MCF 10A (cell line): ENCODE measurements around the gene POLN. TPM values are rescaled to one million over a fixed set of nuclear protein-coding genes. Genes with fewer than 3 reads are reported as not detected.

Source experiments
- Bru-seq: library from RNA; stranded (reverse); fragments of 400-500 nt; gene quantifications from one replicate; lab custom pipeline; 2021; lab: Mats Ljungman, UMichigan
- BruChase-seq, 2 experiments: library from RNA; stranded (reverse); fragments of 400-500 nt; gene quantifications; one replicate each; lab custom pipeline; 2021; lab: Mats Ljungman, UMichigan
- BruUV-seq: library from RNA; stranded (reverse); fragments of 400-500 nt; replicated peaks from 2 replicates; lab custom pipeline; 2021; lab: Mats Ljungman, UMichigan
- CTCF ChIA-PET: fragments of 300-600 bp; sonication (Branson Sonifier 250); formaldehyde crosslinking; extraction: SDS; loops from one replicate; lab custom pipeline; 2021; ENCODE audit warnings: antibody characterized with exemption, inconsistent platforms; lab: Yijun Ruan, JAX
- POLR2A ChIA-PET: fragments of 300-600, 350-650 bp; sonication (Branson Sonifier 250); formaldehyde crosslinking; extraction: SDS; loops from one replicate; lab custom pipeline; 2020; ENCODE audit warnings: antibody characterized with exemption, inconsistent platforms; lab: Yijun Ruan, JAX
- DNase-seq: peaks from one replicate; pipeline ENCODE4 v3.0.0-alpha.2; 2018; ENCODE audit not compliant: unreplicated experiment
- H3K27ac Mint-ChIP-seq: one replicate; pipeline ENCODE4 v1.8.0; 2022; ENCODE audit warnings: mild to moderate bottlenecking, low read depth, mixed read lengths; ENCODE audit not compliant: unreplicated experiment
- H3K27me3 Mint-ChIP-seq: one replicate; pipeline ENCODE4 v1.8.0; 2022; ENCODE audit warnings: mixed read lengths; ENCODE audit not compliant: insufficient read depth, unreplicated experiment
- H3K36me3 Mint-ChIP-seq: one replicate; pipeline ENCODE4 v1.8.0; 2022; ENCODE audit warnings: mild to moderate bottlenecking, moderate library complexity, mixed read lengths; ENCODE audit not compliant: insufficient read depth, unreplicated experiment
- H3K4me1 Mint-ChIP-seq: one replicate; pipeline ENCODE4 v1.8.0; 2022; ENCODE audit warnings: mixed read lengths; ENCODE audit not compliant: insufficient read depth, unreplicated experiment
- H3K4me3 Mint-ChIP-seq: one replicate; pipeline ENCODE4 v1.8.0; 2022; ENCODE audit warnings: mild to moderate bottlenecking, moderate library complexity, mixed read lengths; ENCODE audit not compliant: unreplicated experiment
- H3K9me3 Mint-ChIP-seq: one replicate; pipeline ENCODE4 v1.8.0; 2022; ENCODE audit warnings: mixed read lengths; ENCODE audit not compliant: unreplicated experiment
- intact Hi-C: fragments of 100-400 bp; cut with micrococcal nuclease; formaldehyde crosslinking; loops from 2 replicates; pipeline ENCODE4 v1.14.1; 2022
- long read RNA-seq: library from polyadenylated mRNA; stranded (forward); transcript quantifications from one replicate; pipeline ENCODE4 v2.0.0, GENCODE V29; 2022
- total RNA-seq: library from RNA; stranded (reverse); gene quantifications from 2 replicates; pipeline ENCODE4 v1.2.3, GENCODE V29; 2022
- TF ChIP-seq, protein P1 (sequence below): fragments of 200-600 bp; IDR thresholded peaks from one replicate; pipeline ENCODE4 v1.8.0; 2022; ENCODE audit warnings: antibody characterized with exemption, mild to moderate bottlenecking; ENCODE audit not compliant: unreplicated experiment

Gene POLN
- 2.8 and 3.1 TPM in 2 replicates for total RNA-seq
- Bru-seq, nascent RNA, result percentile 38 among the genes with signal in this experiment
- percentile 61 among the genes with signal in this experiment for BruChase-seq, experiment 1, labeled RNA remaining after a 6-hour chase
- percentile 54 among the genes with signal in this experiment for BruChase-seq, experiment 2, labeled RNA remaining after a 2-hour chase
- long read RNA-seq, partial matches to known transcripts, result 0 of 2 reads
- long read RNA-seq, other reads (novel, unspliced or antisense), result 2 of 2 reads

DNA sequence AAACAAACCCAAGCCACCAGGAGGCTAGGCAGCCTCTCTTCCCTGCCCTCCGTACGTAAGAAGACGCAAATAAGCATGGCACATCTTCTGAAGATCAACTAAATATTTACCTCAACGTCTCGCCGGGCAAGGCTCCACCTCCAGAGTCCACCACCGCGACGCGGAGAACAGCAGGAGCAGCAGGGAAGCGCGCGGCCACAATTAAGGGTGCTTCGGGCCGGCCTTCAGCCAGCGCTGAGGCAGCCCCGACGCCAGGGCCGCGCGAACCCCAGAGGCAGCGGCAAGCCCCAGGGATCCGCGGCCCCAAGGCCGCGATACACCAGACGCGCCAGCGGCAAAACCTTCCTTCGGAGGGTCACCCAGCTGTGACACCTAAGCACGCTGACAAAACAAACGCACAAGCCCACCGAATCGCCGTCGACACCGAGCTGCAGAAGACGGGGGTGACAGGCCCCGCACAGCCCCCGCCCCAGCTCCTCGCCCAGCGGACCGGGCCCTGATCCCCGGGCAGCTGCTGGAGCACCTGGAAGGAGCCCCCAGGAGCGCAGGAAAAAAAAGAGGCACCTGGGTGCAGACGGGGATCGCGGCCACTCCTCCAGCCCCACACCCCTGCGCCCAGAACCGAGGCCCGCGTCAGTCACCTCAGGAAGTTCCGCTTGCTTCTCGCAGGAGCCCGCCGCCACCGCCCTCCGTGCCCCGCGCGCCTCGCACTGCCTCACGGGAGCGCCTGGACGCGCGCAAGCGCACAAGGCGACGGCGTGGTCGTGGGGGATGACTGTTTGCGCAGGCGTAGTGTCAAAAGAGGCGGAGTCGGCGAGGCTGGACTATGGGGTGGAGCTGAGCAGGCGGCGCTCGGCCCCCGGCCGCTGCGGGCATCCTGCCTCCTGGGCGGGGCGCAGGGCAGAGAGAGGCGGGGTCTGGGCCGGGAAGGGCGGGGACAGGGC, at the start of gene POLN, which contains the start of gene HAUS3:
Gene POLN (minus strand): TSS at position 712 of the 944 bp plus-strand sequence. CDS start 12,890 bp downstream, outside the sequence.
Gene HAUS3 (minus strand): TSS at position 712 of the 944 bp plus-strand sequence. CDS start 1,175 bp downstream, outside the sequence.
- TF ChIP-seq, protein P1, sequence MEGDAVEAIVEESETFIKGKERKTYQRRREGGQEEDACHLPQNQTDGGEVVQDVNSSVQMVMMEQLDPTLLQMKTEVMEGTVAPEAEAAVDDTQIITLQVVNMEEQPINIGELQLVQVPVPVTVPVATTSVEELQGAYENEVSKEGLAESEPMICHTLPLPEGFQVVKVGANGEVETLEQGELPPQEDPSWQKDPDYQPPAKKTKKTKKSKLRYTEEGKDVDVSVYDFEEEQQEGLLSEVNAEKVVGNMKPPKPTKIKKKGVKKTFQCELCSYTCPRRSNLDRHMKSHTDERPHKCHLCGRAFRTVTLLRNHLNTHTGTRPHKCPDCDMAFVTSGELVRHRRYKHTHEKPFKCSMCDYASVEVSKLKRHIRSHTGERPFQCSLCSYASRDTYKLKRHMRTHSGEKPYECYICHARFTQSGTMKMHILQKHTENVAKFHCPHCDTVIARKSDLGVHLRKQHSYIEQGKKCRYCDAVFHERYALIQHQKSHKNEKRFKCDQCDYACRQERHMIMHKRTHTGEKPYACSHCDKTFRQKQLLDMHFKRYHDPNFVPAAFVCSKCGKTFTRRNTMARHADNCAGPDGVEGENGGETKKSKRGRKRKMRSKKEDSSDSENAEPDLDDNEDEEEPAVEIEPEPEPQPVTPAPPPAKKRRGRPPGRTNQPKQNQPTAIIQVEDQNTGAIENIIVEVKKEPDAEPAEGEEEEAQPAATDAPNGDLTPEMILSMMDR, result no peak
- Mint-ChIP-seq H3K4me1 (peaks cover 43% of the 10 kb centered on the region), H3K36me3 (peaks cover 36% of the 10 kb centered on the region), H3K9me3 (no peaks in the 10 kb centered on the region), H3K4me3 (peak within 1 kb of the TSS; percentile 80), H3K27ac (peak within 1 kb of the TSS; percentile 90), H3K27me3 (no peaks in the 10 kb centered on the region)
- CTCF ChIA-PET, result interaction anchor here (0.5 to 1.4 kb wide), 4 partner anchors 22 to 637 kb away, joined by 3 to 6 read pairs (median 3); no protein-coding TSS in a partner anchor
- intact Hi-C loops, result loop anchor here (2.0 to 5.0 kb wide), 2 partner anchors 171 to 221 kb away; no protein-coding TSS in a partner anchor
- POLR2A ChIA-PET, result interaction anchor here (0.6 to 4.7 kb wide), 21 partner anchors 8 to 395 kb away, joined by 3 to 54 read pairs (median 4); partner anchors contain the start of genes CFAP99, FAM193A, MXD4 and RNF4
- no TSS peak for BruUV-seq
- DNase-seq, result peak; percentile 98

DNA sequence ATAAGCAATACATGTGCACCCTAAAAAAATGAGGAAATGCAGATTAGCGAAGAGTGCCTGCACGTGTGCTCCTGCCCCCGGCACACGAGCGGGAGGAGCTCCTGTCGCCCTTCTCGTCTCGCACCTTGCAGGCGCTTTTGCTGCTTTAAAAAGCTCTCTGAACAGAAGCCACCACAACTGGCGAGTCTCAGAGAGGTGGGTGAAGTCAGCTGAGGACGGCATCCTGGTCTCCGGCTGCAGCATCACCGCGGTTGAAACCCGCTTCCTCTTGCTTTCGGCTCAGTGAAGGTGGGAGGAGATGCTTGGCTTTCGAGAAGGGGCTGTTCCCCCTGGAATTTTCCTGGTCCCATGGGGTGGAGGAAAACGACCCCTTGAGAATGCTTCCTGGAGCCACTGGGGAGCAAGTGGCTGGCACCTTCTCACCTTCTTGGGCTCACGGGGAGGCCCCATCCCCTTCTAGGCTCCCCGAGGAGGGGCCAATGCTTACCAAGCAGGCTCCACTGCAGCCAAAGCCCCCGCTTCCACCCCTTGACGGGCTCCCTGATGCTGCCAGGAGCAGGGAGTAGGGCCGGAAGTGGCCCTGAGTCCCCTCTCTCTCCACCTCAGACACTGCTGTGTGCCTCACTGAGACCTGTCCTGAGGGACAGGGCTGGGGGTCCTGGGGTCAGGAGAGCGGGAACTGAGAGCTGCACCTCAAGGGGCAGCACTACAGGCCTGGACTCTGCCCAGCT, 49.2 kb upstream of the POLN start:
- no peaks in the 10 kb centered on the region for H3K27me3 Mint-ChIP-seq
- intact Hi-C loops, result no loop called here
- no peak for DNase-seq
- H3K4me3 Mint-ChIP-seq, result no peak overlapping the region
- no peaks in the 10 kb centered on the region for H3K9me3 Mint-ChIP-seq
- BruUV-seq, result no TSS peak
- CTCF ChIA-PET, result no interaction called here
- H3K36me3 Mint-ChIP-seq, result no peaks in the 10 kb centered on the region
- TF ChIP-seq, protein P1, result no peak
- POLR2A ChIA-PET, result no interaction called here
- H3K27ac Mint-ChIP-seq, result no peak overlapping the region
- no peaks in the 10 kb centered on the region for H3K4me1 Mint-ChIP-seq

DNA sequence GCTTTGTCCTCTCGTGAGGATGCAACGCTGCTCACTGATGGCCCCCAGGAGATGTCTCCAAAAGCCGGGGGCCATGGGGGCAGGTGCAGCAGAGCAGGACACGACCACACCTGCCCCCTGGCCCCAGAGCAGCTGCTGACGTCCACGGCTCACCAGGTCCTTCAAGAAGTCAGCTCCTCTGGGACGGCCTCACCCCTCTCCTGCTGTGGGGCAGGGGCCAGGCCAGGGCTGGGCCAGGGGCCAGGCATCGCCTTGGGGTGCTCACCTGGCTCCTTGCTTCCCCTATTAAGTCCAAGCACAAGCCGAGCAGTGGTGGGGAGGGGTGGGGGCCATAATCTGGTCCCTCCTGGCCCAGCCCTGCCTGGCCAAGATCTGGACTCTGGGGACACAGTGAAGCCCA, 48.6 kb upstream of the POLN start:
- Mint-ChIP-seq H3K4me3 (no peak overlapping the region), H3K36me3 (no peaks in the 10 kb centered on the region), H3K27ac (no peak overlapping the region), H3K9me3 (no peaks in the 10 kb centered on the region), H3K4me1 (no peaks in the 10 kb centered on the region), H3K27me3 (no peaks in the 10 kb centered on the region)
- DNase-seq, result no peak
- POLR2A ChIA-PET, result interaction anchor here (0.7 kb wide), 1 partner anchor 98 kb away, joined by 3 read pairs; no protein-coding TSS in a partner anchor
- TF ChIP-seq, protein P1, result no peak
- BruUV-seq, result no TSS peak
- intact Hi-C loops, result no loop called here
- CTCF ChIA-PET, result no interaction called here
